ENCODE results near the gene VEZT.

DNA sequence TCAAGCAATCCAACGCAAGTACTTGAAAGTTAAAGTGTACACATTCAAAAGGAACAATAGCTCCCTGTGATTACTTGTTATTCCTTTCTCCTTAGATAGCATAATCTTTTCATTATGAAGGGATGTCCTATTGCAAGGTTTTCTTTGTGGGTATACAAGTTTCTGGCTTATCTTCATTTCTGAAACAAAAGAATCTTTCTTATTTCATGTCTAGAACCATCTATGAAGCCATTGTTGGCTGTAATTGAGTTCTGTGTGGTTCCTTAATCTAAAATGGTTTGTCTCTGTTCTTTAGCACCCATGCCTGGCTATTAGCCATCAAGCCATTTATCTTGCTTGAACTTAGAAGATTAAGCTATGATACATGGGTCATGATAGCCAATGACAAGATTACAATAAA, 95.0 kb downstream of the VEZT start:
- TF ChIP-seq, protein P1, sequence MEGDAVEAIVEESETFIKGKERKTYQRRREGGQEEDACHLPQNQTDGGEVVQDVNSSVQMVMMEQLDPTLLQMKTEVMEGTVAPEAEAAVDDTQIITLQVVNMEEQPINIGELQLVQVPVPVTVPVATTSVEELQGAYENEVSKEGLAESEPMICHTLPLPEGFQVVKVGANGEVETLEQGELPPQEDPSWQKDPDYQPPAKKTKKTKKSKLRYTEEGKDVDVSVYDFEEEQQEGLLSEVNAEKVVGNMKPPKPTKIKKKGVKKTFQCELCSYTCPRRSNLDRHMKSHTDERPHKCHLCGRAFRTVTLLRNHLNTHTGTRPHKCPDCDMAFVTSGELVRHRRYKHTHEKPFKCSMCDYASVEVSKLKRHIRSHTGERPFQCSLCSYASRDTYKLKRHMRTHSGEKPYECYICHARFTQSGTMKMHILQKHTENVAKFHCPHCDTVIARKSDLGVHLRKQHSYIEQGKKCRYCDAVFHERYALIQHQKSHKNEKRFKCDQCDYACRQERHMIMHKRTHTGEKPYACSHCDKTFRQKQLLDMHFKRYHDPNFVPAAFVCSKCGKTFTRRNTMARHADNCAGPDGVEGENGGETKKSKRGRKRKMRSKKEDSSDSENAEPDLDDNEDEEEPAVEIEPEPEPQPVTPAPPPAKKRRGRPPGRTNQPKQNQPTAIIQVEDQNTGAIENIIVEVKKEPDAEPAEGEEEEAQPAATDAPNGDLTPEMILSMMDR (IDR thresholded peaks at IDR 0.05; ENCODE audit: low read depth, low read length, poor library complexity, severe bottlenecking), result no peak
- no peak for TF ChIP-seq EZH2phosphoT487 (IDR thresholded peaks at IDR 0.05; ENCODE audit: borderline replicate concordance, low read length)

Data from DOHH2 (cell line).